ENCODE data around the gene ZNF407. TPM values are rescaled to one million over a fixed set of nuclear protein-coding genes. Genes with fewer than 3 reads are reported as not detected.

ZNF407 gene
- total and polyA plus RNA-seq, 2 of the 13 experiments (the other 11 are each of a cell fraction or from before 2014, with no cell fraction given) = 2.3 to 8.7 TPM

DNA sequence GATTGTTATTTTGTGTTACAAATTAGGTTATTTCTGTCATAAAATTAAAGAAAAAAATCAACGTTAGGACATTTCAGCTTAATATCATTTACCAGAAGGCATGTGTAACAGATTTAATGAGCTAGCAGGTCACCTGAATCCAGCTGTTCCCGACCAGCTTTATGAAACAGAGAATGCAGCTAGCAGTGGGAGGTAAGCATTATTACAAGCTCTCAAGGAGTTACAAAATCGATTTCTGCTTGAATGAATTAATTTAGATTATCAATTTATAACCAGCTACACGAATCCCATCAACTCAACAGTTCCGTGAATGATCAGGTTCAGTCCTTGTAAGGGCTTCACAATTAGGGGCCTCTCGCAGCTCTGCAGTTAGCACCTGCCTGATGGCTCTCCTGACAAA is 399.3 kb downstream of the ZNF407 start:
- ATAC-seq = no peak
- H3K27me3 ChIP-seq (ENCODE audit: control insufficient read depth in 1 of 2, insufficient read depth in 2 of 2, low read length in 2 of 2) = no peaks in the 10 kb centered on the region
- ChIA-PET POLR2A (no interaction called here), CTCF (ENCODE audit: low intra/inter-chr PET ratio, low total read pairs) (no interaction called here)
- 78% methylated on average over 6 of the region's 6 CpGs for WGBS (ENCODE audit: low lambda C conversion rate)
- FAIRE-seq = no peak
- in situ Hi-C loops (cut with HindIII; ENCODE audit: extremely low pct_ligation_motif_present, low pct_unique_long_range_greater_than_20kb) = no loop called here
- BruUV-seq (replicated peaks) = no TSS peak
- H3K4me1 ChIP-seq (ENCODE audit: insufficient read depth, low read length) = no peaks in the 10 kb centered on the region
- no peaks in the 10 kb centered on the region for H4K20me1 ChIP-seq (ENCODE audit: insufficient read depth, low read length)
- H3K79me2 ChIP-seq (ENCODE audit: insufficient read depth, low read length) = no peaks in the 10 kb centered on the region
- H3K9me3 ChIP-seq (ENCODE audit: low read length) = no peaks in the 10 kb centered on the region
- intact Hi-C loops (cut with micrococcal nuclease; ENCODE audit: unreplicated experiment) = no loop called here
- DNase-seq (ENCODE audit: low spot score) = no peak
- TF ChIP-seq HNRNPH1 (optimal IDR thresholded peaks at IDR 0.05; ENCODE audit: low read depth, low read length) (no peak), PAF1 (CRISPR knock-in tag; IDR thresholded peaks at IDR 0.05) (no peak), DPF2 (CRISPR knock-in tag; IDR thresholded peaks at IDR 0.05; ENCODE audit: borderline replicate concordance, low read depth) (no peak), SNAPC2 (CRISPR knock-in tag; IDR thresholded peaks at IDR 0.05) (no peak), GATA4 (IDR thresholded peaks at IDR 0.05; ENCODE audit: borderline replicate concordance, low read depth) (no peak), ARHGAP35 (CRISPR knock-in tag; IDR thresholded peaks at IDR 0.05; ENCODE audit: borderline replicate concordance) (no peak), ZNF337 (CRISPR knock-in tag; IDR thresholded peaks at IDR 0.05; ENCODE audit: borderline replicate concordance, low read depth) (no peak), ZNF331 (CRISPR knock-in tag; IDR thresholded peaks at IDR 0.05) (no peak), ZSCAN25 (CRISPR knock-in tag; IDR thresholded peaks at IDR 0.05) (no peak), NFYB (CRISPR knock-in tag; IDR thresholded peaks at IDR 0.05) (no peak), ZFP90 (CRISPR knock-in tag; IDR thresholded peaks at IDR 0.05; ENCODE audit: borderline replicate concordance) (no peak), ZNF496 (CRISPR knock-in tag; IDR thresholded peaks at IDR 0.05; ENCODE audit: insufficient replicate concordance) (no peak)
- TF ChIP-seq, protein P1, sequence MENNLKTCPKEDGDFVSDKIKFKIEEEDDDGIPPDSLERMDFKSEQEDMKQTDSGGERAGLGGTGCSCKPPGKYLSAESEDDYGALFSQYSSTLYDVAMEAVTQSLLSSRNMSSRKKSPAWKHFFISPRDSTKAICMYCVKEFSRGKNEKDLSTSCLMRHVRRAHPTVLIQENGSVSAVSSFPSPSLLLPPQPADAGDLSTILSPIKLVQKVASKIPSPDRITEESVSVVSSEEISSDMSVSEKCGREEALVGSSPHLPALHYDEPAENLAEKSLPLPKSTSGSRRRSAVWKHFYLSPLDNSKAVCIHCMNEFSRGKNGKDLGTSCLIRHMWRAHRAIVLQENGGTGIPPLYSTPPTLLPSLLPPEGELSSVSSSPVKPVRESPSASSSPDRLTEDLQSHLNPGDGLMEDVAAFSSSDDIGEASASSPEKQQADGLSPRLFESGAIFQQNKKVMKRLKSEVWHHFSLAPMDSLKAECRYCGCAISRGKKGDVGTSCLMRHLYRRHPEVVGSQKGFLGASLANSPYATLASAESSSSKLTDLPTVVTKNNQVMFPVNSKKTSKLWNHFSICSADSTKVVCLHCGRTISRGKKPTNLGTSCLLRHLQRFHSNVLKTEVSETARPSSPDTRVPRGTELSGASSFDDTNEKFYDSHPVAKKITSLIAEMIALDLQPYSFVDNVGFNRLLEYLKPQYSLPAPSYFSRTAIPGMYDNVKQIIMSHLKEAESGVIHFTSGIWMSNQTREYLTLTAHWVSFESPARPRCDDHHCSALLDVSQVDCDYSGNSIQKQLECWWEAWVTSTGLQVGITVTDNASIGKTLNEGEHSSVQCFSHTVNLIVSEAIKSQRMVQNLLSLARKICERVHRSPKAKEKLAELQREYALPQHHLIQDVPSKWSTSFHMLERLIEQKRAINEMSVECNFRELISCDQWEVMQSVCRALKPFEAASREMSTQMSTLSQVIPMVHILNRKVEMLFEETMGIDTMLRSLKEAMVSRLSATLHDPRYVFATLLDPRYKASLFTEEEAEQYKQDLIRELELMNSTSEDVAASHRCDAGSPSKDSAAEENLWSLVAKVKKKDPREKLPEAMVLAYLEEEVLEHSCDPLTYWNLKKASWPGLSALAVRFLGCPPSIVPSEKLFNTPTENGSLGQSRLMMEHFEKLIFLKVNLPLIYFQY (CRISPR knock-in tag; IDR thresholded peaks at IDR 0.05; ENCODE audit: borderline replicate concordance) = no peak
- TF ChIP-seq, protein P2, sequence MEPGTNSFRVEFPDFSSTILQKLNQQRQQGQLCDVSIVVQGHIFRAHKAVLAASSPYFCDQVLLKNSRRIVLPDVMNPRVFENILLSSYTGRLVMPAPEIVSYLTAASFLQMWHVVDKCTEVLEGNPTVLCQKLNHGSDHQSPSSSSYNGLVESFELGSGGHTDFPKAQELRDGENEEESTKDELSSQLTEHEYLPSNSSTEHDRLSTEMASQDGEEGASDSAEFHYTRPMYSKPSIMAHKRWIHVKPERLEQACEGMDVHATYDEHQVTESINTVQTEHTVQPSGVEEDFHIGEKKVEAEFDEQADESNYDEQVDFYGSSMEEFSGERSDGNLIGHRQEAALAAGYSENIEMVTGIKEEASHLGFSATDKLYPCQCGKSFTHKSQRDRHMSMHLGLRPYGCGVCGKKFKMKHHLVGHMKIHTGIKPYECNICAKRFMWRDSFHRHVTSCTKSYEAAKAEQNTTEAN (CRISPR knock-in tag; conservative IDR thresholded peaks at IDR 0.05) = no peak
- TF ChIP-seq, protein P3, sequence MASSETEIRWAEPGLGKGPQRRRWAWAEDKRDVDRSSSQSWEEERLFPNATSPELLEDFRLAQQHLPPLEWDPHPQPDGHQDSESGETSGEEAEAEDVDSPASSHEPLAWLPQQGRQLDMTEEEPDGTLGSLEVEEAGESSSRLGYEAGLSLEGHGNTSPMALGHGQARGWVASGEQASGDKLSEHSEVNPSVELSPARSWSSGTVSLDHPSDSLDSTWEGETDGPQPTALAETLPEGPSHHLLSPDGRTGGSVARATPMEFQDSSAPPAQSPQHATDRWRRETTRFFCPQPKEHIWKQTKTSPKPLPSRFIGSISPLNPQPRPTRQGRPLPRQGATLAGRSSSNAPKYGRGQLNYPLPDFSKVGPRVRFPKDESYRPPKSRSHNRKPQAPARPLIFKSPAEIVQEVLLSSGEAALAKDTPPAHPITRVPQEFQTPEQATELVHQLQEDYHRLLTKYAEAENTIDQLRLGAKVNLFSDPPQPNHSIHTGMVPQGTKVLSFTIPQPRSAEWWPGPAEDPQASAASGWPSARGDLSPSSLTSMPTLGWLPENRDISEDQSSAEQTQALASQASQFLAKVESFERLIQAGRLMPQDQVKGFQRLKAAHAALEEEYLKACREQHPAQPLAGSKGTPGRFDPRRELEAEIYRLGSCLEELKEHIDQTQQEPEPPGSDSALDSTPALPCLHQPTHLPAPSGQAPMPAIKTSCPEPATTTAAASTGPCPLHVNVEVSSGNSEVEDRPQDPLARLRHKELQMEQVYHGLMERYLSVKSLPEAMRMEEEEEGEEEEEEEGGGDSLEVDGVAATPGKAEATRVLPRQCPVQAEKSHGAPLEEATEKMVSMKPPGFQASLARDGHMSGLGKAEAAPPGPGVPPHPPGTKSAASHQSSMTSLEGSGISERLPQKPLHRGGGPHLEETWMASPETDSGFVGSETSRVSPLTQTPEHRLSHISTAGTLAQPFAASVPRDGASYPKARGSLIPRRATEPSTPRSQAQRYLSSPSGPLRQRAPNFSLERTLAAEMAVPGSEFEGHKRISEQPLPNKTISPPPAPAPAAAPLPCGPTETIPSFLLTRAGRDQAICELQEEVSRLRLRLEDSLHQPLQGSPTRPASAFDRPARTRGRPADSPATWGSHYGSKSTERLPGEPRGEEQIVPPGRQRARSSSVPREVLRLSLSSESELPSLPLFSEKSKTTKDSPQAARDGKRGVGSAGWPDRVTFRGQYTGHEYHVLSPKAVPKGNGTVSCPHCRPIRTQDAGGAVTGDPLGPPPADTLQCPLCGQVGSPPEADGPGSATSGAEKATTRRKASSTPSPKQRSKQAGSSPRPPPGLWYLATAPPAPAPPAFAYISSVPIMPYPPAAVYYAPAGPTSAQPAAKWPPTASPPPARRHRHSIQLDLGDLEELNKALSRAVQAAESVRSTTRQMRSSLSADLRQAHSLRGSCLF (CRISPR knock-in tag; IDR thresholded peaks at IDR 0.05; ENCODE audit: borderline replicate concordance) = no peak
- no peaks in the 10 kb centered on the region for H3K36me3 ChIP-seq (replicated peaks in 1 of 2; ENCODE audit: control insufficient read depth in 1 of 2, insufficient read depth in 2 of 2, low read length in 2 of 2)
- H2AFZ ChIP-seq (ENCODE audit: low read length) = no peak overlapping the region
- no peak overlapping the region for H3K9ac ChIP-seq (ENCODE audit: insufficient read depth, low read depth, low read length)
- H3K4me2 ChIP-seq (ENCODE audit: low read depth, low read length) = no peak overlapping the region
- no peak overlapping the region for H3K4me3 ChIP-seq (replicated peaks in 1 of 3; ENCODE audit: insufficient read depth in 1 of 3, low read depth in 2 of 3, low read length in 3 of 3)
- H3K27ac ChIP-seq (ENCODE audit: extremely low read length, insufficient read depth, low read length) = no peak overlapping the region
